GM21717 (cell line): ENCODE results near the gene TMEM72.
A peak's percentile ranks its signal among the peaks of the same experiment; 100 is the strongest.
"Not testable (repeated sequence)": the region's sequence is repeated elsewhere in the genome, so short reads cannot be mapped to it uniquely, and the experiment has no call there.

Experiments
- ATAC-seq: cut with Tn5 transposase; IDR thresholded peaks from one replicate; pipeline ENCODE4 v1.9.1; 2021; ENCODE audit warnings: mild to moderate bottlenecking, moderate library complexity; ENCODE audit not compliant: unreplicated experiment

The TMEM72 gene

GRCh38 chr10:44911081-44911540 is at the start of gene TMEM72:
Gene TMEM72, plus strand, starts transcription at chr10:44911337. Its CDS starts 176 bp downstream, at chr10:44911513.
- no peak for ATAC-seq

- ATAC-seq, result no peak
Measured at GRCh38 chr10:44862006-44862751, 49.0 kb upstream of the TMEM72 start.

- no peak for ATAC-seq
Measured at GRCh38 chr10:44862924-44863323, 48.2 kb upstream of the TMEM72 start.

- no peak for ATAC-seq
Measured at GRCh38 chr10:44863344-44864047, 47.6 kb upstream of the TMEM72 start.

GRCh38 chr10:44864051-44864450 is 47.1 kb upstream of the TMEM72 start:
- no peak for ATAC-seq

GRCh38 chr10:44864637-44865288 is 46.4 kb upstream of the TMEM72 start:
- peak; percentile 84 for ATAC-seq

GRCh38 chr10:44865289-44865671 is 45.9 kb upstream of the TMEM72 start:
- ATAC-seq, result no peak

- not testable (repeated sequence) for ATAC-seq
Measured at GRCh38 chr10:44866367-44866766, 44.8 kb upstream of the TMEM72 start.

- no peak for ATAC-seq
Measured at GRCh38 chr10:44870031-44870430, 41.1 kb upstream of the TMEM72 start.

- ATAC-seq, result no peak
Measured at GRCh38 chr10:44873160-44873559, 38.0 kb upstream of the TMEM72 start.

- ATAC-seq, result no peak
Measured at GRCh38 chr10:44874166-44874565, 37.0 kb upstream of the TMEM72 start.

GRCh38 chr10:44878706-44879530 is 32.2 kb upstream of the TMEM72 start:
- ATAC-seq, result no peak

- no peak for ATAC-seq
Measured at GRCh38 chr10:44879531-44879899, 31.6 kb upstream of the TMEM72 start.

GRCh38 chr10:44880090-44880715 is 30.9 kb upstream of the TMEM72 start:
- no peak for ATAC-seq

GRCh38 chr10:44881649-44882048 is 29.5 kb upstream of the TMEM72 start:
- no peak for ATAC-seq

GRCh38 chr10:44882166-44882720 is 28.9 kb upstream of the TMEM72 start:
- ATAC-seq, result no peak

- ATAC-seq, result no peak
Measured at GRCh38 chr10:44883593-44884331, 27.4 kb upstream of the TMEM72 start.

GRCh38 chr10:44885710-44886109 is 25.4 kb upstream of the TMEM72 start:
- no peak for ATAC-seq

GRCh38 chr10:44886966-44887365 is 24.2 kb upstream of the TMEM72 start:
- ATAC-seq, result no peak
